DND-41 (cell line): ENCODE results near the gene OLFM3.

Experiments
- ATAC-seq: fragments of 200-7000 bp; cut with Tn5 transposase; 3 replicates; pipeline ENCODE4 v1.9.1; 2021; ENCODE audit warnings: low read depth; ENCODE audit not compliant: insufficient read depth
- DNase-seq: peaks from one replicate; pipeline ENCODE4 v3.0.0-alpha.2; 2020
- H2AFZ ChIP-seq: 2 replicates; pipeline ENCODE4 v1.6.0; 2012; ENCODE audit warnings: low read depth, low read length
- H3K27ac ChIP-seq: 2 replicates; pipeline ENCODE4 v1.5.1; 2012; ENCODE audit warnings: low read length, inconsistent platforms
- H3K27me3 ChIP-seq: fragments of 200-600 bp; sonication (generic); 2 replicates; pipeline ENCODE4 v1.6.0; 2012; ENCODE audit warnings: low read length, mild to moderate bottlenecking, inconsistent platforms; ENCODE audit not compliant: insufficient read depth, poor library complexity
- H3K36me3 ChIP-seq: 2 replicates; pipeline ENCODE4 v1.5.1; 2012; ENCODE audit warnings: low read length, inconsistent platforms; ENCODE audit not compliant: insufficient read depth
- H3K4me1 ChIP-seq: 2 replicates; pipeline ENCODE4 v1.5.1; 2012; ENCODE audit warnings: mild to moderate bottlenecking, low read length; ENCODE audit not compliant: insufficient read depth
- H3K4me2 ChIP-seq: 2 replicates; pipeline ENCODE4 v1.6.0; 2012; ENCODE audit warnings: mild to moderate bottlenecking, moderate library complexity, low read length, inconsistent platforms; ENCODE audit not compliant: insufficient read depth
- H3K4me3 ChIP-seq, 2 experiments: fragments of 200-600 bp in 1 of 2; shearing (Covaris generic) in 1 of 2; 2 replicates each; pipeline ENCODE4 v1.5.1; 2012 to 2016; ENCODE audit warnings: inconsistent platforms in 2 of 2, low read length in 2 of 2, mild to moderate bottlenecking in 2 of 2, low read depth in 1 of 2, moderate library complexity in 1 of 2
- H3K79me2 ChIP-seq: 2 replicates; pipeline ENCODE4 v1.6.0; 2012; ENCODE audit warnings: low read length, inconsistent platforms; ENCODE audit not compliant: insufficient read depth
- H3K9ac ChIP-seq: 2 replicates; pipeline ENCODE4 v1.6.0; 2012; ENCODE audit warnings: low read depth, mild to moderate bottlenecking, inconsistent platforms, low read length, moderate library complexity
- H3K9me3 ChIP-seq: 2 replicates; pipeline ENCODE4 v1.5.1; 2012; ENCODE audit warnings: low read length, moderate library complexity, mild to moderate bottlenecking, inconsistent platforms; ENCODE audit not compliant: insufficient read depth, severe bottlenecking
- H4K20me1 ChIP-seq: 2 replicates; pipeline ENCODE4 v1.6.0; 2012; ENCODE audit warnings: low read length; ENCODE audit not compliant: insufficient read depth
- EZH2 ChIP-seq: IDR thresholded peaks from 3 replicates; pipeline ENCODE4 v1.6.1; 2012; ENCODE audit warnings: borderline replicate concordance, low read depth, mild to moderate bottlenecking, moderate library complexity, low read length, inconsistent platforms; ENCODE audit not compliant: severe bottlenecking
- TF ChIP-seq, protein P1 (sequence below): IDR thresholded peaks from 2 replicates; pipeline ENCODE4 v1.5.1; 2012; ENCODE audit warnings: borderline replicate concordance, low read length, moderate library complexity, mild to moderate bottlenecking; ENCODE audit not compliant: poor library complexity, severe bottlenecking; ENCODE audit errors: extremely low read depth

OLFM3 gene

DNA sequence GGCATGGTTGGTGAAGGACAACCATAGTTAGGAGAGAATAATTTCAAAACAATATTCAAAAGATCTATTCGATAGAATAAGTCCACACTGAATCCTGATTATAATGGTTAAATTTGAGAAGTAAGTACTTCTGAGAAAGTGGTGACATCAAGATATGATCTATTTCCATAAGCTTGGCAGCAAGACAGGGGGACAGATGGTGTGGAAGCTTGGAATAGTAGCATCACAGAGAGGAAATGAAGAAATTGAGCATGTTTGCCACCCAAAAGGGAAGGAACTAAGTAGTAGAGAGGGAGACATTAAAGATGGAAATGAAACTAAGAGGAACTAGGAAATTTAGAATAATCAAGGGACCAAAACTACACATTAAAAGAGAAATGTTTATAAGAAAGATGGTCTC, 94.5 kb downstream of the OLFM3 start:
- H3K9me3 ChIP-seq = no peaks in the 10 kb centered on the region
- H3K4me1 ChIP-seq = no peaks in the 10 kb centered on the region
- TF ChIP-seq, protein P1, sequence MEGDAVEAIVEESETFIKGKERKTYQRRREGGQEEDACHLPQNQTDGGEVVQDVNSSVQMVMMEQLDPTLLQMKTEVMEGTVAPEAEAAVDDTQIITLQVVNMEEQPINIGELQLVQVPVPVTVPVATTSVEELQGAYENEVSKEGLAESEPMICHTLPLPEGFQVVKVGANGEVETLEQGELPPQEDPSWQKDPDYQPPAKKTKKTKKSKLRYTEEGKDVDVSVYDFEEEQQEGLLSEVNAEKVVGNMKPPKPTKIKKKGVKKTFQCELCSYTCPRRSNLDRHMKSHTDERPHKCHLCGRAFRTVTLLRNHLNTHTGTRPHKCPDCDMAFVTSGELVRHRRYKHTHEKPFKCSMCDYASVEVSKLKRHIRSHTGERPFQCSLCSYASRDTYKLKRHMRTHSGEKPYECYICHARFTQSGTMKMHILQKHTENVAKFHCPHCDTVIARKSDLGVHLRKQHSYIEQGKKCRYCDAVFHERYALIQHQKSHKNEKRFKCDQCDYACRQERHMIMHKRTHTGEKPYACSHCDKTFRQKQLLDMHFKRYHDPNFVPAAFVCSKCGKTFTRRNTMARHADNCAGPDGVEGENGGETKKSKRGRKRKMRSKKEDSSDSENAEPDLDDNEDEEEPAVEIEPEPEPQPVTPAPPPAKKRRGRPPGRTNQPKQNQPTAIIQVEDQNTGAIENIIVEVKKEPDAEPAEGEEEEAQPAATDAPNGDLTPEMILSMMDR = no peak
- TF ChIP-seq EZH2 = no peak
- H3K4me3 ChIP-seq = no peak overlapping the region
- H3K79me2 ChIP-seq = no peaks in the 10 kb centered on the region
- H3K9ac ChIP-seq = no peak overlapping the region
- no peak for ATAC-seq
- DNase-seq = no peak
- H3K27me3 ChIP-seq = no peaks in the 10 kb centered on the region
- no peak overlapping the region for H3K4me2 ChIP-seq
- H3K27ac ChIP-seq = no peak overlapping the region
- H2AFZ ChIP-seq = no peak overlapping the region
- H4K20me1 ChIP-seq = no peaks in the 10 kb centered on the region
- no peaks in the 10 kb centered on the region for H3K36me3 ChIP-seq

DNA sequence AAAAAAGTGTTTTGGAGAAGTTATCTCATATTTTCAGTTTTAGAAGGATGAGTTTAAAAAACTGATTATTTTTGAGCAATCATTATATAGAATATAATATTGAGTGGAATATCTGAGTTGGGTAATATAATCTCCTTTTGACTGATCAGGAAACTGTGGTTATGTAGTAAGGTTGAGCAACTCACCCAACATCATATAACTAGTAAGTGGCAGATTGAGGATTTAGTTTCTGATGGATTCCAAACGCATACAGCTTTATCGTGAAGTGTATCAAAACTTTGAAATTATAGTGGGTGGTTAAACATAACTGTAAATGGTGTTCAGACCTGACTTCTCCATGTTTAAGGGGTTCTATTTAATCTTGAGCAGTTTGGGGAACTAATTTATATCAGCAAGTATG, 98.6 kb downstream of the OLFM3 start:
- DNase-seq (no peak), ATAC-seq (no peak)
- H4K20me1 ChIP-seq = no peaks in the 10 kb centered on the region
- H3K4me2 ChIP-seq = no peak overlapping the region
- H3K9ac ChIP-seq = no peak overlapping the region
- no peaks in the 10 kb centered on the region for H3K36me3 ChIP-seq
- no peaks in the 10 kb centered on the region for H3K79me2 ChIP-seq
- H3K4me1 ChIP-seq = no peaks in the 10 kb centered on the region
- H3K27ac ChIP-seq = no peak overlapping the region
- H3K27me3 ChIP-seq = no peaks in the 10 kb centered on the region
- no peak overlapping the region for H2AFZ ChIP-seq
- H3K4me3 ChIP-seq = no peak overlapping the region
- no peak for TF ChIP-seq EZH2
- TF ChIP-seq, protein P1 = no peak
- no peaks in the 10 kb centered on the region for H3K9me3 ChIP-seq

DNA sequence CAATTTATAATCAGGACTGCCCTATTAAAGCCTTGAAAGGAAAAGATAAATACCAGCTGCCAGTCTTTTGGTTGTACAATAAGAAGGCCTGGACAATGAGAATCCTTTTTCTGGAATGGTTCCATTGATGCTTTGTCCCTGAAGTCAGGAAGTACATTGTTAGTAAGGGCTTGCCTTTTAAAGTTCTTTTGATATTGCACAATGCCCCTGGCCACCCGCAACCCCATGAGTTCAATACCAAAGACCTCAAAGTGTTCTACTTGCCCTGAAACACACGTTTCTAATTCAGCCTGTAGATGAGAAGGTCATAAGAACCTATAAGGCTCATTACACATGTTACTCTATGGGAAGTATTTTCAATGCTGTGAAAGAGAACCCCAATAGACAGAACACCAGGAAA, 112.1 kb downstream of the OLFM3 start:
- no peak overlapping the region for H3K9ac ChIP-seq
- no peak for TF ChIP-seq EZH2
- TF ChIP-seq, protein P1 = no peak
- ATAC-seq (no peak), DNase-seq (no peak)
- H2AFZ ChIP-seq = no peak overlapping the region
- H3K9me3 ChIP-seq = no peaks in the 10 kb centered on the region
- H3K36me3 ChIP-seq = no peaks in the 10 kb centered on the region
- H3K4me2 ChIP-seq = no peak overlapping the region
- H3K4me3 ChIP-seq = no peak overlapping the region
- no peaks in the 10 kb centered on the region for H3K27me3 ChIP-seq
- H3K27ac ChIP-seq = no peak overlapping the region
- H4K20me1 ChIP-seq = no peaks in the 10 kb centered on the region
- no peaks in the 10 kb centered on the region for H3K79me2 ChIP-seq
- H3K4me1 ChIP-seq = no peaks in the 10 kb centered on the region

DNA sequence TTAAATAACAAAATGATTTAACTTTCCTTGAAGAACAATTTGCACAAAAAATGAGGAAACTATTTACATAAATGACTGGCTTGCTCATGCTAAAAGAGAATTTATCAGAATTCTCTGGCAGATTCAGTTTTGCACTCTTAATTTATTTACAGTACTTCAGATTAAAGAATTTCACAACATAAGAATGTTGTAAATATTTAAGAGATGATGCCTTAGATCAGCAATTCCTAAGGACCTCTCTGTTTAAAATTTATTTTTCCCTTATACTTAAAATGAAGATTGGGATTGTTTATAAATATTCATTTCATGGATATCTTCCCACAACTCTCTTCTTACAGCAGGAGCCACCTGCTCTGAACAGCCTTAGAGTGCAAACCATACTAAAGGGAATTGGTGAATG, 120.8 kb downstream of the OLFM3 start:
- H3K9ac ChIP-seq = no peak overlapping the region
- H3K4me3 ChIP-seq = no peak overlapping the region
- no peak overlapping the region for H2AFZ ChIP-seq
- H3K79me2 ChIP-seq = no peaks in the 10 kb centered on the region
- ATAC-seq = no peak
- no peak overlapping the region for H3K27ac ChIP-seq
- H3K9me3 ChIP-seq = no peaks in the 10 kb centered on the region
- DNase-seq = no peak
- no peaks in the 10 kb centered on the region for H4K20me1 ChIP-seq
- no peaks in the 10 kb centered on the region for H3K27me3 ChIP-seq
- no peaks in the 10 kb centered on the region for H3K36me3 ChIP-seq
- H3K4me2 ChIP-seq = no peak overlapping the region
- no peak for TF ChIP-seq EZH2
- TF ChIP-seq, protein P1 = no peak
- no peaks in the 10 kb centered on the region for H3K4me1 ChIP-seq
